HEK293T (cell line): ENCODE measurements around the gene AP1G2.

ENCODE experiments used
- BHLHE40 ChIP-seq: fragments of 450-650 bp; IDR thresholded peaks from 2 replicates; pipeline ENCODE4 v1.6.1; 2016; ENCODE audit warnings: mild to moderate bottlenecking, moderate library complexity, borderline replicate concordance
- CTBP1 ChIP-seq: fragments of 450-650 bp; IDR thresholded peaks from 2 replicates; pipeline ENCODE4 v1.6.1; 2016; ENCODE audit warnings: borderline replicate concordance
- ELF4 ChIP-seq: fragments of 450-650 bp; IDR thresholded peaks from 2 replicates; pipeline ENCODE4 v1.6.1; 2017; ENCODE audit warnings: antibody characterized with exemption
- FOXK2 ChIP-seq: fragments of 450-650 bp; IDR thresholded peaks from 2 replicates; pipeline ENCODE4 v1.6.1; 2016; ENCODE audit warnings: mild to moderate bottlenecking
- FOXM1 ChIP-seq: fragments of 450-650 bp; IDR thresholded peaks from 2 replicates; pipeline ENCODE4 v1.6.1; 2017; ENCODE audit warnings: mild to moderate bottlenecking, borderline replicate concordance
- SP1 ChIP-seq: fragments of 450-650 bp; IDR thresholded peaks from 2 replicates; pipeline ENCODE4 v1.6.1; 2017
- SUZ12 ChIP-seq: fragments of 450-650 bp; IDR thresholded peaks from 2 replicates; pipeline ENCODE4 v1.6.1; 2016; ENCODE audit warnings: mild to moderate bottlenecking
- ZNF384 ChIP-seq: fragments of 450-650 bp; IDR thresholded peaks from 2 replicates; pipeline ENCODE4 v1.6.1; 2016

DNA sequence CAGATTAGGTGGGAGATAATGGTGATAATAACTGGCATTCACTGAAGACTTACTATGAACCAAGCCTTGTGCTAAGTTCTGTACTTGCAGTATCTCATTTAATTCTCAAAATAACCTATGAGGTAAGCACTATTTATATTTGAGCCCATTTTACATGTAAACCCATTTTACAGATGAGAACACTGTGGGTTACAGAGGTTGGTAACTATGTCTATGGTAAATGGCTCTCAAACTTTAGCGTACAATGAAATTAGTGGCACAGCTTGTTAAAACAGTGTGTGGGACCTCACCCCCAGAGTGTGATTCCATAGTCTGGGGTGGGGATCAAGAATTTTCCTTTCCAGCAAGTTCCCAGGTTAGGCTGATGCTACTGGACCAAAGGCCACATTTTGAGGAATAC is 33.2 kb upstream of the AP1G2 start:
- no peak for TF ChIP-seq FOXK2
- TF ChIP-seq BHLHE40: no peak
- no peak for TF ChIP-seq FOXM1
- TF ChIP-seq ELF4: no peak
- TF ChIP-seq CTBP1: no peak
- TF ChIP-seq SUZ12: no peak
- TF ChIP-seq SP1: no peak
- no peak for TF ChIP-seq ZNF384
